Stimulated activated CD4-positive, alpha-beta T cell treated with anti-CD3 and anti-CD28 coated beads, Interleukin-4, amount 100 ng/mL, for 24 hours (primary cell): ENCODE measurements around the gene PDE8A.

Source experiments
- DNase-seq: peaks from one replicate; pipeline ENCODE4 v3.0.0-alpha.2; 2020

Gene PDE8A

GRCh38 chr15:84981711-84982300, at the start of gene PDE8A:
PDE8A (plus strand) TSS chr15:84981856; CDS start chr15:84982163, 307 bp downstream.
- no peak for DNase-seq

- DNase-seq, result no peak
Measured at GRCh38 chr15:84934942-84935729, 46.5 kb upstream of the PDE8A start.

- DNase-seq, result no peak
Measured at GRCh38 chr15:84937144-84937543, 44.5 kb upstream of the PDE8A start.

GRCh38 chr15:84938726-84939125, 42.9 kb upstream of the PDE8A start:
- DNase-seq, result no peak

GRCh38 chr15:84940399-84940798, 41.3 kb upstream of the PDE8A start:
- no peak for DNase-seq

- DNase-seq, result no peak
Measured at GRCh38 chr15:84942456-84942855, 39.2 kb upstream of the PDE8A start.

DNA sequence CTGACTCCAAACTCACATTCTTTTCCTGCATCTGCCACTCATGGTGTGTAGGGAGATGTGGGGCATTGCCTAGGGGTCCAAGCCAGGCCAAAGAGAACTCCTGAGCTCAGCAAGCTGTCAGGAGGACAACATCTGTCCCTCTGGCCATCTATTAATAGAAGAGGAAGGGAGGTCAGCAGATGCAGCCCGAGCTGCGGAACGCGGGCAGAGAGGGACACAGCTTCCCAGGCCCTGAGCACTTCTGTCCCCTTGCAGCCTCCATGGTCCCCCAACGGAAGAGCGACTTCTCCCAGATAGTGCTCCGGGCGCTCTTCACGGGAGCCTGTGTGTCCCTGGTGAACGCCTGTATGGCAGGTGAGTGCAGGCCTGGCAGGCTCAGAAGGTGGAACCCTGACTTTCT, 37.3 kb upstream of the PDE8A start:
- no peak for DNase-seq

DNA sequence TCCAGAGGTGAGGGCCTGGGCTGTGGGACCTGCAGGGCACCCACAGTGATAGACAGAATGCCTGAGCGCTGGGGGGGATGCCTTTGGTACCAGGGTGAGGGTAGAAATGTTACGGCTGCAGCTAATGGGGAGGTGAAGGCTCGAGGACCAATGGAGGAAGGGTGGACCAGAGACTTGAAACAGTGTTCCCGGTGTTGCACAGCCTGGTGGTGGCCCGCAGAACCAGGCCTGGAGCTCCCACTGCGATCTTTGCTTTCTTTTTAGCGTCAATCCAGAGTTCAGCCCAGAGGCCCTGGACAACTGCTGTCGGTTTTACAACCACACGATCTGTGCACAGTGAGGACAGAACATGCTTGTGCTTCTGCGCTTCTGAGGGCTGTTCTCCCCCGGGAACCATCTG, 36.8 kb upstream of the PDE8A start:
- DNase-seq, result no peak

DNA sequence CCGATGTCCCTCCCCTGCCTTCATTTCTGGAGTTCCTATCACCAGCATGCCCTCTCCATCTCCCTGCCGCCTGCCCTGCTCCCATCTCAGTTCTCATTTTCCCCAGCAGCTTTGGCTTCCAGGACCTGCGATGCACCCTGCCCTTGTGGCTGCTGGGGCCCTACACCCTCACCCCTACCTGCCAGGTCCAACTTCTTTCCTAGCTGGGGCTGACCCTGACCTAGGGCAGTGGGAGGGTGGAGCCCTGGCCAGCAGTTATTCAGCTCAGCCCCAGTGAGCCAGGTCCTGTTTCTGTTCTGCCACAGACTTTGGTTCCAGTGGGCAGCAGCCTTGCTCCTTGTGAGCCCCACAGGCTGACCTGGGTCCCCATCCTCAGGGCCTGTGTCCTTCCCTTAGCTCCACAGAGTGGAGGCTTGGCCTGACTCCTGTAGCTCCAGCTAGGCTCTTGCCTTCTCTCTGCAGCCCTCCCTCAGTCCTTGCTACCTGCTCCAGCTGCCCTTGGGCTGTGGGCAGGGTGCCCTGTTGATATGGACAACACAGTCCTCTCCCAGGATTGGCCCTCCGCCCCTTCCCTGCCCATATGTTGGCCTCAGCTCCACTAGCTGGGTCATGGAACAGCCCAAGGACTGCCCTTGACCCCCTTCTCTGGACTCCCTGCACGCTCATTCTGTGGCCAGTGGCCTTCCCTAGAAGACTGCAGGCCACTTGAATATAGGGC, 34.7 kb upstream of the PDE8A start:
- DNase-seq, result no peak

DNA sequence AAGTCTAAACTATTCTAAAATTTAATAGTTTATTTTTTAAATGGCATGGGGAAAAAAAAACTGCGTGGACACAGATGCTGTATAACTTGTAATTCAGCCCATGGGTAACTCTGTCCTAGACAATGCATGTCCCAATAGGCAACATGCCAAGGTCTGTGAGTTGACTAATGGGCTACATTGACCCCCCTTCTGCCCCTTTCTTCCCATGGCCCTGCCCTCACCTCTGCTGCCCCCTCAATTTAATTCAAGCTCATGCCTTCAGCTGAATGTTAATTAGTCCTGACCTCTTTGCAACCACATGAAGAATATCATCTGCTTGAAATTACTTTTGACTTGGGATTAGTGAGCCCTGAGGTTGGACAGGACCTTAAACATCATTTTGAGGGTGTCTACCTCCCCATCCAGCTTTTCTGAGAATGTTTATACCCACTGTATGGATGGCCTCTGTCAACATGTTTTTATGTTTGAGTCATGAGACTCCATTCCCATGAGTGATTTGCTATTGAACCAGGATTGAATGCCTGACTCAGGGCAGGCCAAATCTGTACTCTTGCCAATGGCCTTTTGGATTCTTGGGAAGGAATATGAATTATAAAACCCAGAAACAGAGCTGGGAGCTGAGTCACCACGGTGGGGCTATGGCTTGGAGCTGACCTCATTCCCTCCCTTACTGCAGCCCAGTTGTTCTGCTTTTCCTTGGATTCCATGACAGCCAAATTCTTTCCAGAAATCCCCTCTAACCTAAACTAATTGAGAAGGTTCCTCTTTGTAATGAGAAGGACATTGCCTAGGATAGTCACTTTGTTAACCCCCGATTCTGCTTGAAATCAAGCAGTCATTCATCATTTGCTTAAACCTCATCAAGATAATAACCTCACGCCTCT, 33.5 kb upstream of the PDE8A start:
- DNase-seq, result no peak

DNA sequence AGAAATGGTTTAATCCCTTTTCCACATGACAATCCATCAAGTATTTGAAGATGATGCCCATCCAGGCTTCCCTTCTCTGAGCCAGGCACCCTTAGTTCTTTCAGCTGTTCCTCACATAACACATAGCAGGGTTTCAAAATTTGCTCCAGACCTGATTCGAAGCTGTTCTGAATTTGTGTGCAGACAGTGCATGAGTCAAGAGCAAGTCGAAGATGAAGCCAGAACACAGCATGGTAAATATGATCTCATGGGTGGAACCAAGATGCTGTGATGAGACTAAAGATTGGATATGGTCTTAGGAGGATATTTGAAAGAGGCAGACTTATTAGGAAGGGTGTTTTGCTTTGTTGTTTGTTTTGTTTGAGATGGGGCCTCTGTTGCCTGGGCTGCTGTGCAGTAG, 32.6 kb upstream of the PDE8A start:
- DNase-seq, result no peak

DNA sequence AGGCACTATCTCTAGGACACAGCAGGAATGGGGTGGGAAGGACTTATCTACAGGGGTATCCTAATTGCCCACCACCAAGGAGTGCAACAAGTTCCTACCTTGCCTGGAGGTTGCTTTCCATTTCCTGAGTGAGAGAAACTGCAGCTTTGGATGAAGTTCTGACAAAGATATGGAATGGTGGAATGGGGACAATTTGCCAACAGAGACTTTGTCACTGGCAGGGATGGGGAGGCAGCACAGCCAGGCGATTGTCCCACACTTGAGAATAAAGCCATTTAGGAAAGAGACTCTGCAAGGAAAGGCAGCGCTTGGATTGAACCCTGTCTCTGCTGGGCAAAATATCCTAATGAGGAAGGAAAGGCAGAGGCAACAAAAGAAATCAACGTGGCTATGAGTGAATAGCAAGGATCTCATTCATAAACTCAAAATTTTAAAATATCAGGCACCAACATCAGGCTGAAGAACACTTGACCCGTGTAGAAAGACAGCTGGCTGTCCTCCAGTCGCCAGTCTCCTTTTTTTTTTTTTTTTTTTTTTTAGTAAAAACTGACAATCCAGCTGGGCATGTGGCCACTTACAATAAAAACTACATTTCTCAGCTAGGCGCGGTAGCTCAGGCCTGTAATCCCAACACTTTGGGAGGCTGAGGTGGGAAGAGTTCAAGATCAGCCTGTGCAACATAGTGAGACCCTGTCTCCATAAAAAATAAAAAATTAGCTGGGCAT, 31.6 kb upstream of the PDE8A start:
- no peak for DNase-seq

GRCh38 chr15:84950570-84951111, 31.0 kb upstream of the PDE8A start:
- DNase-seq, result no peak

- no peak for DNase-seq
Measured at GRCh38 chr15:84951736-84952135, 29.9 kb upstream of the PDE8A start.

- DNase-seq, result no peak
Measured at GRCh38 chr15:84953136-84953535, 28.5 kb upstream of the PDE8A start.

- no peak for DNase-seq
Measured at GRCh38 chr15:84953726-84954125, 27.9 kb upstream of the PDE8A start.

- peak; percentile 48 for DNase-seq
Measured at GRCh38 chr15:84955089-84955848, 26.4 kb upstream of the PDE8A start.

DNA sequence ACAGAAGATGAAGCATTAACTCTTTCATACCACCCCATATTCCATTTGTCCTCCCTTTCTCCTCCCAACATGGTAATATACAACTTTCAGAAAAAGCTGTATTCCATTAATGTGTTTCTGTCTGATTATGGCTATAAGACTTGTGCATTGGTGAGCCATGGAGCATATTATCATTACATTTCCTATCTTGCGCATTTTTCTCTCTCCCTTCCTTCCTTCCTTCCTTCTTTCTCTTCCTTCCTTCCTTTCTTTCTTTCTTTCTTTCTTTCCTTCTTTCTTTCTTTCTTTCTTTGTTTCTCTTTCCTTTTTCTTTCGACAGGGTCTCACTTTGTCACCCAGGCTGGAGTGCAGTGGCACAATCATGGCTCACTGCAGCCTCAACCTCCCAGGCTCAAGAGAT, 25.5 kb upstream of the PDE8A start:
- DNase-seq, result no peak

GRCh38 chr15:84960391-84961113, 21.1 kb upstream of the PDE8A start:
- DNase-seq, result no peak

DNA sequence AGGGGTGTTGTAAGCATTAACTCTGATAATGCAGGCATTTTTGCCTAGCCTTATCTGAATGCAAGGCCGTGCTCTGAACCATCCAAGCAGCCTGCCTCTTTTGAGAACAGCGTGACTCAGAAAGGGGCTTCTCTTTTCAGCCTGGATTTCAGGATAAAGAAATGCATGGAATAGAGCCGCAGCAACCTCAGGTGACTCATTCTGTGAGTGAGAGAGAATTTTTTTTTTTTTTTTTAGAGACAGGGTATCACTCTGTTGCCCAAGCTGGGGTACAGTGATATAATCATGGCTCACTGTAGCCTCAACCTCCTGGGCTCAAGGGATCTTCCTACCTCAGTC, 20.6 kb upstream of the PDE8A start:
- no peak for DNase-seq

DNA sequence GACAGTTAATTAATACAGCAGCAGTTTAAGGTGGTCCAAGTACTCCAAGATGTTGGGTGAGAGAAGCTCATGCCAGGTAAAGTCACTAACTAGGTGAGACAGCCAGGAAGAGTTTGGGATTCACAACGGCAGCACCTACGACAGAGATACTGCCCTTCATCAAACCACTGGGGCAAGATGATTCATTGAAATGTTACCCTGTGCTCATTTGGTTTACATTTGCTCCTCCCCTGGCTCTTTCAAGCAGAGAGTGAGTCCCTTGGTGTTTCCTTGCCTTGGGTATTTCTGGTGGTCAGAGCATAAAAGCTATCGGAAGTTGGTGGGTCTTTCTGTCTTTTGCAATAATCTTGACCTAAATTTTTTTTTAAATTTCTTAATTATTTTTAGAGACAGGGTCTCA, 19.9 kb upstream of the PDE8A start:
- DNase-seq, result no peak
